Activated T-helper 2 cell treated with anti-CD3 and anti-CD28 coated beads, Interferon-gamma antibody, Interleukin-2, Interleukin-4, amounts not matched to agents 10 μg/mL and 5 μg/mL and 100 μg/mL, durations not matched to agents 14 hours and 24 hours and 36 hours (primary cell): ENCODE data around the gene UPF1. TPM values are rescaled to one million over a fixed set of nuclear protein-coding genes. Genes with fewer than 3 reads are reported as not detected.
"Not testable (repeated sequence)": the region's sequence is repeated elsewhere in the genome, so short reads cannot be mapped to it uniquely, and the experiment has no call there.

Experiments used
- DNase-seq: peaks from one replicate; pipeline ENCODE4 v3.0.0; 2021; ENCODE audit warnings: low spot score
- H3K27ac Mint-ChIP-seq: one replicate; pipeline ENCODE4 v1.8.0; 2021; ENCODE audit warnings: mixed read lengths
- H3K27me3 Mint-ChIP-seq: one replicate; pipeline ENCODE4 v1.8.0; 2021; ENCODE audit warnings: low read depth, mixed read lengths
- H3K36me3 Mint-ChIP-seq: one replicate; pipeline ENCODE4 v1.8.0; 2021; ENCODE audit warnings: low read depth, mixed read lengths
- H3K4me1 Mint-ChIP-seq: one replicate; pipeline ENCODE4 v1.8.0; 2021; ENCODE audit warnings: low read depth, mixed read lengths
- H3K4me3 Mint-ChIP-seq: one replicate; pipeline ENCODE4 v1.8.0; 2021; ENCODE audit warnings: low read depth, mild to moderate bottlenecking, moderate library complexity, mixed read lengths
- H3K9me3 Mint-ChIP-seq: one replicate; pipeline ENCODE4 v1.8.0; 2021; ENCODE audit warnings: mixed read lengths
- intact Hi-C: fragments of 100-400 bp; cut with micrococcal nuclease; formaldehyde crosslinking; loops from one replicate; pipeline ENCODE4 v1.15.1; 2023
- total RNA-seq: library from RNA; stranded (reverse); gene quantifications from 2 replicates; pipeline ENCODE4 v1.2.3, GENCODE V29; 2022

Gene UPF1
- total RNA-seq, 1 donor from 2014 or later = 99.5 TPM

GRCh38 chr19:18897094-18898029, 65.6 kb downstream of the UPF1 start:
- no peak for DNase-seq
- intact Hi-C loops = no loop called here
- H3K9me3 Mint-ChIP-seq = no peaks in the 10 kb centered on the region
- H3K27ac Mint-ChIP-seq = no peak overlapping the region
- H3K4me1 Mint-ChIP-seq = peaks cover 1% of the 10 kb centered on the region
- H3K4me3 Mint-ChIP-seq = no peak overlapping the region
- peaks cover 8% of the 10 kb centered on the region for H3K36me3 Mint-ChIP-seq
- peaks cover 28% of the 10 kb centered on the region for H3K27me3 Mint-ChIP-seq

DNA sequence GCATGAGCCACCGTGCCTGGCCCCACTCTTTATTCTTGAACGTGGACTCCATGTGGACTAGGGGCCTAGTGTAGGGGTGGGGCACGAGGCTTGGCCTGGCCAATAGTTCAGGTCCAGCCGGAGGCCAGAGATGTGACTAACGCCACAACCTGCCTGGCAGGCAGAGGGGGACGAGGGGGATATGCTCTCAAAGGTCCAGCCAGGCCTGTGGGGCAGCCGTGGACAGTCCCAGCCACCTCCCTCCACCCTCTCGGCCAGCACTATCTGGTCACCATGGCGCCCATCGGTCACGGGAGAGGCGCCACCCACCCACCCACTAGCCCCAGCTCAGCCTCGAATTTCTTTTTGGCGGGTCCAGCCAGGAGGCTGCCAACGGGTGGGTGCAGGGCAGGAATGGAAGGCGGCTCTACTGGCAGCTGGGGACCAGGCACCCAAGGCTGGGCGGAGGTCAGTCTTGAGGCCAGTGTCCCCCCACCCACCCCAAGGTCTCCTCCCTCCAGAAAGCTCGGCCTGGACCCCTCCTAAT, 66.4 kb downstream of the UPF1 start:
- Mint-ChIP-seq H3K4me3 (no peak overlapping the region), H3K4me1 (peaks cover 1% of the 10 kb centered on the region), H3K9me3 (no peaks in the 10 kb centered on the region), H3K36me3 (peaks cover 11% of the 10 kb centered on the region), H3K27ac (no peak overlapping the region), H3K27me3 (peaks cover 28% of the 10 kb centered on the region)
- intact Hi-C loops = no loop called here
- no peak for DNase-seq

GRCh38 chr19:18898607-18899408, 67.0 kb downstream of the UPF1 start:
- peaks cover 25% of the 10 kb centered on the region for H3K27me3 Mint-ChIP-seq
- H3K4me1 Mint-ChIP-seq = peaks cover 1% of the 10 kb centered on the region
- no peak overlapping the region for H3K27ac Mint-ChIP-seq
- no peaks in the 10 kb centered on the region for H3K9me3 Mint-ChIP-seq
- no peak for DNase-seq
- intact Hi-C loops = no loop called here
- no peak overlapping the region for H3K4me3 Mint-ChIP-seq
- H3K36me3 Mint-ChIP-seq = peaks cover 11% of the 10 kb centered on the region

GRCh38 chr19:18899624-18900560, 68.1 kb downstream of the UPF1 start:
- no peak overlapping the region for H3K27ac Mint-ChIP-seq
- peaks cover 18% of the 10 kb centered on the region for H3K27me3 Mint-ChIP-seq
- no peaks in the 10 kb centered on the region for H3K9me3 Mint-ChIP-seq
- H3K4me3 Mint-ChIP-seq = no peak overlapping the region
- H3K36me3 Mint-ChIP-seq = peaks cover 11% of the 10 kb centered on the region
- intact Hi-C loops = no loop called here
- H3K4me1 Mint-ChIP-seq = peaks cover 1% of the 10 kb centered on the region
- DNase-seq = no peak

GRCh38 chr19:18900700-18901481, 69.1 kb downstream of the UPF1 start:
- Mint-ChIP-seq H3K4me3 (no peak overlapping the region), H3K36me3 (peaks cover 20% of the 10 kb centered on the region), H3K4me1 (peaks cover 1% of the 10 kb centered on the region), H3K9me3 (no peaks in the 10 kb centered on the region), H3K27me3 (peaks cover 15% of the 10 kb centered on the region), H3K27ac (no peak overlapping the region)
- no peak for DNase-seq
- intact Hi-C loops = no loop called here

GRCh38 chr19:18901491-18901890, 69.7 kb downstream of the UPF1 start:
- Mint-ChIP-seq H3K4me1 (peaks cover 1% of the 10 kb centered on the region), H3K4me3 (no peak overlapping the region), H3K9me3 (no peaks in the 10 kb centered on the region), H3K36me3 (peaks cover 24% of the 10 kb centered on the region), H3K27me3 (peaks cover 13% of the 10 kb centered on the region), H3K27ac (no peak overlapping the region)
- intact Hi-C loops = no loop called here
- no peak for DNase-seq

GRCh38 chr19:18902519-18902918, 70.8 kb downstream of the UPF1 start:
- H3K27me3 Mint-ChIP-seq, H3K4me3 Mint-ChIP-seq, DNase-seq, H3K4me1 Mint-ChIP-seq, H3K27ac Mint-ChIP-seq, intact Hi-C loops, H3K9me3 Mint-ChIP-seq: not testable (repeated sequence)
- H3K36me3 Mint-ChIP-seq = peaks cover 24% of the 10 kb centered on the region

GRCh38 chr19:18903156-18904037, 71.6 kb downstream of the UPF1 start:
- Mint-ChIP-seq H3K4me1 (no peaks in the 10 kb centered on the region), H3K36me3 (peaks cover 24% of the 10 kb centered on the region), H3K27ac (no peak overlapping the region), H3K27me3 (no peaks in the 10 kb centered on the region), H3K9me3 (no peaks in the 10 kb centered on the region), H3K4me3 (no peak overlapping the region)
- DNase-seq = no peak
- intact Hi-C loops = no loop called here

DNA sequence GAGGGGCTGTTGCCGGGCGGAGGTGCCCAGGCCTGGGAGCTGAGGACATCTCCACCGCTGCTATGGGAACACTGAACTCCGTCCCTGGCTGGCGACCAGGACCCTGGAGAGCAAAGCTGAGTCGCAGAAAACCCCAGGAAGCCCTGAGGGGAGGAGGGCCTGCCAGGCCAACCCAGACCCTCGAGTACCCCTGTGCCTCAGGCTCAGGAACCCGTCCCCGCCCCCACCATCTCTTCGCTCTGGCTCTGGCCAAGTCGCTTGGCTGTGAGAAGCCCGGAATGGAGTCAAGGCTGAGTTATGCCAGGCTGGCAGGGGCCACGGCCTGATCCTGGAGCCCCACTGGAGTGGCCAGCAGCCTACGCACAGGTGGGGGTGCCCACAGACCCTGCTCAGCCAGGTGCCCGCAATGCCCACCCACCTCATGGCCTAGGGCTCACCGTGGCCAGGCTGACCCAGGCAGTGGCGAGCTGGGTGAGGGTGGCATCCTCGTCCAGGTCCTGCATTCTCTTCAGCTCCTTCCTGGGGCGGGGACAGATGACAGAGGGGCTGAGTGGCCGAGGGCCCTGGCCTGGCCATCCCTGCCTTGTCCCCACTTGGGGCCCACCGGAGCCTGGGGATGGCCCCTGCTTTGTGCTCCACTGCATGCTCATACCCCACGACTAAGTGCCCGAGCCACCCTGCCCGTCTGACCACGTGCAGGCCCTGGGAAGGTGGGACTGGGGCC, 72.7 kb downstream of the UPF1 start:
- no peak for DNase-seq
- Mint-ChIP-seq H3K9me3 (no peaks in the 10 kb centered on the region), H3K36me3 (peaks cover 22% of the 10 kb centered on the region), H3K27ac (no peak overlapping the region), H3K4me3 (no peak overlapping the region), H3K27me3 (no peaks in the 10 kb centered on the region), H3K4me1 (no peaks in the 10 kb centered on the region)
- intact Hi-C loops = no loop called here

GRCh38 chr19:18905058-18905456, 73.3 kb downstream of the UPF1 start:
- no peak overlapping the region for H3K27ac Mint-ChIP-seq
- no peaks in the 10 kb centered on the region for H3K9me3 Mint-ChIP-seq
- no peaks in the 10 kb centered on the region for H3K4me1 Mint-ChIP-seq
- no peaks in the 10 kb centered on the region for H3K27me3 Mint-ChIP-seq
- intact Hi-C loops = no loop called here
- H3K36me3 Mint-ChIP-seq = peaks cover 25% of the 10 kb centered on the region
- DNase-seq = no peak
- no peak overlapping the region for H3K4me3 Mint-ChIP-seq
